WTC11 (cell line): ENCODE measurements around the gene MKI67. TPM values are rescaled to one million over a fixed set of nuclear protein-coding genes. Genes with fewer than 3 reads are reported as not detected.

Experiments
- ATAC-seq: fragments of 200-7000 bp; cut with Tn5 transposase; 2 replicates; pipeline ENCODE4 v1.10.0; 2021; ENCODE audit warnings: mild to moderate bottlenecking, moderate library complexity
- CTCF ChIA-PET: fragments of 300-600 bp; sonication (Branson Sonifier 250); formaldehyde crosslinking; loops from one replicate; lab custom pipeline; 2021; ENCODE audit warnings: antibody characterized with exemption; lab: Charles Lee
- POLR2A ChIA-PET: fragments of 350-600 bp; sonication (Branson Sonifier 250); formaldehyde crosslinking; loops from one replicate; lab custom pipeline; 2021; ENCODE audit warnings: antibody characterized with exemption; lab: Charles Lee
- DNase-seq: peaks from one replicate; pipeline ENCODE4 v3.0.0; 2021; ENCODE audit warnings: low spot score
- H3K27ac Mint-ChIP-seq: 2 replicates; pipeline ENCODE4 v1.8.0; 2021; ENCODE audit warnings: mixed read lengths
- H3K27me3 Mint-ChIP-seq: 2 replicates; pipeline ENCODE4 v1.8.0; 2021; ENCODE audit warnings: low read depth, mild to moderate bottlenecking, moderate library complexity, mixed read lengths
- H3K36me3 Mint-ChIP-seq: 2 replicates; pipeline ENCODE4 v1.8.0; 2021; ENCODE audit warnings: mixed read lengths
- H3K4me1 Mint-ChIP-seq: 2 replicates; pipeline ENCODE4 v1.8.0; 2022; ENCODE audit warnings: mixed read lengths
- H3K4me3 Mint-ChIP-seq: 2 replicates; pipeline ENCODE4 v1.8.0; 2021; ENCODE audit warnings: mild to moderate bottlenecking, moderate library complexity, mixed read lengths
- H3K9me3 Mint-ChIP-seq: 2 replicates; pipeline ENCODE4 v1.8.0; 2021; ENCODE audit warnings: mixed read lengths
- AR ChIP-seq: fragments of 250-450 bp; sonication (Bioruptor Pico); IDR thresholded peaks from 2 replicates; pipeline ENCODE4 v1.9.0; 2021; ENCODE audit warnings: mild to moderate bottlenecking
- ATF2 ChIP-seq: sonication (generic); formaldehyde crosslinking; IDR thresholded peaks from 2 replicates; pipeline ENCODE4 v1.8.1; 2022; ENCODE audit warnings: low read depth, missing genetic modification reagents, borderline replicate concordance
- E2F1 ChIP-seq: sonication (generic); formaldehyde crosslinking; IDR thresholded peaks from 2 replicates; pipeline ENCODE4 v1.8.0; 2022; ENCODE audit warnings: mild to moderate bottlenecking, missing genetic modification reagents
- FOXJ3 ChIP-seq: sonication (generic); formaldehyde crosslinking; IDR thresholded peaks from 2 replicates; pipeline ENCODE4 v1.9.0; 2021; ENCODE audit warnings: missing genetic modification reagents, mild to moderate bottlenecking, borderline replicate concordance
- FOXP1 ChIP-seq: sonication (generic); formaldehyde crosslinking; IDR thresholded peaks from 2 replicates; pipeline ENCODE4 v1.8.0; 2022; ENCODE audit warnings: missing genetic modification reagents, mild to moderate bottlenecking, moderate library complexity, borderline replicate concordance
- FOXP4 ChIP-seq: sonication (generic); formaldehyde crosslinking; IDR thresholded peaks from 2 replicates; pipeline ENCODE4 v1.8.0; 2022; ENCODE audit warnings: mild to moderate bottlenecking, missing genetic modification reagents
- GABPB1 ChIP-seq: sonication (generic); formaldehyde crosslinking; IDR thresholded peaks from 2 replicates; pipeline ENCODE4 v1.8.1; 2023; ENCODE audit warnings: mild to moderate bottlenecking, missing genetic modification reagents
- IRF1 ChIP-seq: sonication (generic); formaldehyde crosslinking; IDR thresholded peaks from 2 replicates; pipeline ENCODE4 v1.8.0; 2023; ENCODE audit warnings: missing genetic modification reagents
- IRF2 ChIP-seq: sonication (generic); formaldehyde crosslinking; IDR thresholded peaks from 2 replicates; pipeline ENCODE4 v1.8.0; 2022; ENCODE audit warnings: low read depth, missing genetic modification reagents, borderline replicate concordance
- JUN ChIP-seq: sonication (generic); formaldehyde crosslinking; IDR thresholded peaks from 2 replicates; pipeline ENCODE4 v1.8.0; 2023; ENCODE audit warnings: mild to moderate bottlenecking, missing genetic modification reagents
- MXD4 ChIP-seq: fragments of 250-450 bp; sonication (Bioruptor Pico); IDR thresholded peaks from 2 replicates; pipeline ENCODE4 v1.8.0; 2021; ENCODE audit warnings: mild to moderate bottlenecking, moderate library complexity, borderline replicate concordance
- NFE2L1 ChIP-seq: sonication (generic); formaldehyde crosslinking; IDR thresholded peaks from 2 replicates; pipeline ENCODE4 v1.8.1; 2023; ENCODE audit warnings: missing genetic modification reagents
- NR1H2 ChIP-seq: sonication (generic); formaldehyde crosslinking; IDR thresholded peaks from 2 replicates; pipeline ENCODE4 v1.9.0; 2021; ENCODE audit warnings: mild to moderate bottlenecking, moderate library complexity, missing genetic modification reagents
- NR2C2 ChIP-seq: sonication (generic); formaldehyde crosslinking; IDR thresholded peaks from 2 replicates; pipeline ENCODE4 v1.8.0; 2022; ENCODE audit warnings: mild to moderate bottlenecking, missing genetic modification reagents
- PRDM15 ChIP-seq: sonication (generic); formaldehyde crosslinking; IDR thresholded peaks from 2 replicates; pipeline ENCODE4 v1.8.0; 2022; ENCODE audit warnings: missing genetic modification reagents
- RELA ChIP-seq: sonication (generic); formaldehyde crosslinking; IDR thresholded peaks from 2 replicates; pipeline ENCODE4 v1.8.1; 2022; ENCODE audit warnings: missing genetic modification reagents, mild to moderate bottlenecking, borderline replicate concordance
- TEAD4 ChIP-seq: sonication (generic); formaldehyde crosslinking; IDR thresholded peaks from 2 replicates; pipeline ENCODE4 v1.8.0; 2022; ENCODE audit warnings: mild to moderate bottlenecking, missing genetic modification reagents
- TP53 ChIP-seq: sonication (generic); formaldehyde crosslinking; IDR thresholded peaks from 2 replicates; pipeline ENCODE4 v1.8.1; 2023; ENCODE audit warnings: mild to moderate bottlenecking, missing genetic modification reagents
- USF2 ChIP-seq: sonication (generic); formaldehyde crosslinking; IDR thresholded peaks from 2 replicates; pipeline ENCODE4 v1.8.1; 2023; ENCODE audit warnings: mild to moderate bottlenecking, missing genetic modification reagents, moderate library complexity
- ZNF219 ChIP-seq: sonication (generic); formaldehyde crosslinking; IDR thresholded peaks from 2 replicates; pipeline ENCODE4 v1.8.0; 2023; ENCODE audit warnings: missing genetic modification reagents, mild to moderate bottlenecking, borderline replicate concordance
- ZNF263 ChIP-seq: sonication (generic); formaldehyde crosslinking; IDR thresholded peaks from 2 replicates; pipeline ENCODE4 v1.8.1; 2022; ENCODE audit warnings: low read depth, mild to moderate bottlenecking, moderate library complexity, missing genetic modification reagents
- total RNA-seq: library from RNA; stranded (reverse); gene quantifications from 3 replicates; pipeline ENCODE4 v1.2.3, GENCODE V29; 2021

Gene MKI67
- total RNA-seq, 1 experiment from 2014 or later: 118 TPM

- H3K27me3 Mint-ChIP-seq: no peaks in the 10 kb centered on the region
- no peak overlapping the region for H3K27ac Mint-ChIP-seq
- DNase-seq (no peak), ATAC-seq (no peak)
- ChIA-PET CTCF (no interaction called here), POLR2A (no interaction called here)
- no peaks in the 10 kb centered on the region for H3K4me1 Mint-ChIP-seq
- H3K36me3 Mint-ChIP-seq: peaks cover 43% of the 10 kb centered on the region
- H3K4me3 Mint-ChIP-seq: no peak overlapping the region
- TF ChIP-seq PRDM15 (CRISPR knock-in tag): no peak
- TF ChIP-seq RELA: no peak
- no peak for TF ChIP-seq IRF1
- no peak for TF ChIP-seq FOXP1 (CRISPR knock-in tag)
- TF ChIP-seq TP53 (CRISPR knock-in tag): no peak
- H3K9me3 Mint-ChIP-seq: no peaks in the 10 kb centered on the region
These were observed 13.2 kb downstream of the MKI67 start for GRCh38 chr10:128113026-128113425.

- TF ChIP-seq USF2 (CRISPR knock-in tag) (no peak), ZNF219 (no peak), JUN (CRISPR knock-in tag) (no peak), ZNF263 (CRISPR knock-in tag) (no peak), TEAD4 (CRISPR knock-in tag) (no peak), NR1H2 (CRISPR knock-in tag) (no peak)
- TF ChIP-seq, all 79 proteins: peak for 0
- no peaks in the 10 kb centered on the region for H3K27me3 Mint-ChIP-seq
These were observed 14.5 kb downstream of the MKI67 start for GRCh38 chr10:128111696-128112095.

GRCh38 chr10:128110339-128110738 is 15.9 kb downstream of the MKI67 start:
- ChIA-PET CTCF (no interaction called here), POLR2A (no interaction called here)
- Mint-ChIP-seq H3K27me3 (no peaks in the 10 kb centered on the region), H3K36me3 (peaks cover 24% of the 10 kb centered on the region), H3K27ac (no peak overlapping the region), H3K4me3 (no peak overlapping the region), H3K4me1 (no peaks in the 10 kb centered on the region), H3K9me3 (no peaks in the 10 kb centered on the region)
- DNase-seq: no peak
- ATAC-seq: no peak
- TF ChIP-seq FOXP4 (CRISPR knock-in tag) (no peak), E2F1 (no peak), TEAD4 (CRISPR knock-in tag) (no peak), AR (CRISPR knock-in tag) (no peak), IRF2 (CRISPR knock-in tag) (no peak), NR2C2 (CRISPR knock-in tag) (no peak), RELA (no peak), ATF2 (CRISPR knock-in tag) (no peak), GABPB1 (CRISPR knock-in tag) (no peak), NFE2L1 (CRISPR knock-in tag) (no peak), MXD4 (no peak), FOXJ3 (no peak)

More at GRCh38 chr10:128111696-128112095, 14.5 kb downstream of the MKI67 start:
- no peak for DNase-seq
- POLR2A ChIA-PET: no interaction called here
- Mint-ChIP-seq H3K4me1 (no peaks in the 10 kb centered on the region), H3K4me3 (no peak overlapping the region), H3K9me3 (no peaks in the 10 kb centered on the region), H3K27ac (no peak overlapping the region), H3K36me3 (peaks cover 37% of the 10 kb centered on the region)
- no peak for ATAC-seq
- CTCF ChIA-PET: no interaction called here
